CD1c-positive myeloid dendritic cell (primary cell): ENCODE results near the gene CEBPE.
"Not testable (repeated sequence)": the region's sequence is repeated elsewhere in the genome, so short reads cannot be mapped to it uniquely, and the experiment has no call there.

Experiments
- DNase-seq: peaks from one replicate; pipeline ENCODE4 v3.0.0-alpha.2; 2016; ENCODE audit errors: extremely low spot score

The CEBPE gene

DNA sequence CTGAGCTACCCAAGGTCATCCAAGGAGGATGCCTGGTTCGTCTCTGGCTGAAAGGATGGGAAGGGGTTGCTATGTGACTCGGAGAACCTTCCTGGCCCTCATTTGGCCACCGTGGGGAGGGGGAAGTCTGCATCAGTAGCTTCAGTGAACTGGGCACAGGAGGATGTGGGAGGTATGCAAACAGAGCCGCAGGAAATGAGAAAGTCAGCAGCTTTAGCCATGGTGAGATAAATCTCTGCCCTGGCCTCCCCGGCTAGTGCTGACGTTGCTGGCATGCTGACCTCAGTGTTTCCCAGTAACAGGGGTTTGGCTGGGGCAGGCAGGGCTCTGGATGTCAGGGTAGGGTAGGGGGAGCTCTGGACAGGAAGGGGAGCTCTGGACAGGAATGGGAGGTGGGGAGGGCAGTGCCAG, 2.3 kb upstream of the CEBPE start:
- peak; percentile 42 for DNase-seq

GRCh38 chr14:23120541-23121251, 1.6 kb upstream of the CEBPE start:
- DNase-seq, result peak; percentile 95

- peak; percentile 69 for DNase-seq
These were observed 590 bp upstream of the CEBPE start for GRCh38 chr14:23119363-23120327.

DNA sequence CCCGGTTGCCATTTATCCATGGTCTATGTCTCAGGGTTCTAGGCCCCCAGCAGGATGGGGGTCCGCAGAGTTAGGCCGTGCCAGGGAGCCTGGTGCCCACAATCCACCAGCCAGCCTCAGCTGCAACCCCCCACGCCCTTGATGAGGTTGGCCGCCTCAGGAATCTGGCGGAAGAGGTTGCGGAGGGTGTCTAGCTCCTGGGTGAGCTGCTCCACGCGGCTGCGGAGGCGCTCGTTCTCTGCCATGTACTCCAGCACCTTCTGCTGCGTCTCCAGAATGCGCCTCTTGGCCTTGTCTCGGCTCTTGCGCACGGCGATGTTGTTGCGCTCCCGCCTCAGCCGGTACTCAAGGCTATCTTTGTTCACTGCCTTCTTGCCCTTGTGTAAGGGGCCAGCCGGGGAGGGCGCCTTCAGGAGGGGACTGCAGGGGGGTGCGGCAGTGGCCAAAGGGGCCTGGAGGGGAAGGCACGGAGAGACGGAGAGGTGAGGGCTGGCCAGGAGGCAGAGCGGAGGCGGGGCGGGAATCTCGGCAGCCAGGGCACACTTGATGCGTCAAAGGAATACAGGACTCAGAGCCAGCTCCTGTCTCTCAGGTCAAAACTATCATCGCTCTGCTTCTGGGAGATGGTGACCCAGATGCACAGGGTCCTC, 1.6 kb downstream of the CEBPE start:
- DNase-seq, result no peak

DNA sequence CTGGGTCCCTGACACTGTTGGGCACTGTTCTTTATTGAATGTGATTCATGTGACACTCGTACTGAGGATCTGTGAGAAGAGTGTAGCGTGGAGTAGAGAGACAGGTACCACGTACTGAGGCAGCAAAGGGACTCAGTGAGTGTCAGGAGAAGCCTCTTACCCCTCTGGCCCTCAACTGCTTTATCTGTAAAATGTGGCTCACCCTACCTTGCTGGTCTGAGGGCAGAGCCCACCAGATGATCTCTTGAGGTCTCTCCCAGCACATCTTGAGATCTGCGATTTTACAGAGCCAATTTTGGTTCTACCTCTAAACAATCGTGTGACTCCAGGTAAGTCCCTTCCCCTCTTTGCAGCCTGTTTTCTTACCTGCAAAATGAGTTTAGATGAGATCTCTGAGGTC, 3.1 kb downstream of the CEBPE start:
- DNase-seq, result no peak

DNA sequence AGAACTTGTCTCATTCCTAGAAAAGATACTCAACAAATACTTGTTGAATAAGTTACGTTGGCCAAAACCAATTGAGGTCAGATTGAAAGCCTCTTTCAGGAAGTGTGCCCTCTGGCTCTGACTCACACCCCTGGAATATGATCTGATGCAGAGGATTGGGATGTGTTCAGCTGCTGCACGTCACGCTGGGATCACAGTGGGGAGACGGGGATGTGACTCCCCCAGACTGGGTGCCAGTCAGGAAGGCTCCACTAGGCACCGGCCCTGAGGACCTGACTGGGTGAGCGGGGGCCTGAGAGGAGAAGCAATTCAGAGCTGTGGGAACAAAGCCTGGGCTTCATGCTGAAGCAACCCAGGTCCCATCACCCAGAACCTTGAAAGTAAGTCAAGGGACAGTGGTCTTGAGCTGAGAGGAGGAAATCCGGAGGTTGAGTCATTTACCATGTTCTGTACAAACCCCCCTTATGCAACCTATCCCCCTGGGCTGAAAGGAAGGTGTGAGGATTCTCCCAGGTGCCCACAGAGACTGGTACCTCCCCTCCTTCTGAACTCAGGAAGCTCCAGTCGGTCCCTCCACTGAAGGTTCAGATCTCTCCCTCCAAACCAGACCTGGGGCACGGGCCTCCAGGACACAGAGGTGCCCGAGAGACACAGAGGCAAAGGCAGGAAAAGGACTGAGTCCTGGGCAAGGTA, 3.9 kb downstream of the CEBPE start:
- DNase-seq, result peak; percentile 87

DNA sequence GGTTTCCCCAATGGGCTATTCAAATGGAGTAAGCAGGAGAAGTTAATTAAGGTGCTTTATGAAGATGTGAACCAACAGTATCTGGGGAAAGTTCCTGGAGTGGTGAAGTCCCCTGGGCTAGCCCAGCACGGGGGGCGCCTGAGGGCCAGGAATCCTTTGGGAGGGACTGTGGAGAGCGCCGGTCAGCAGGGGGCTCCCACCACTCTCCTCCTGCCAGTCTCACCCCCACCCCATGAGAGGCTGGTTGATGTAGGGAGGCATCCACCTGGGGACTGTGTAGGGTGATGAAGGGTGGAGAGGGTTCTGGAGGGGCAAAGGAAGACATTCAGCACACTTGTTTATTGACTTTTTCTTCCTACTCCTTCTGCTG, 4.4 kb downstream of the CEBPE start:
- no peak for DNase-seq

GRCh38 chr14:23114120-23114458, 5.0 kb downstream of the CEBPE start:
- no peak for DNase-seq

DNA sequence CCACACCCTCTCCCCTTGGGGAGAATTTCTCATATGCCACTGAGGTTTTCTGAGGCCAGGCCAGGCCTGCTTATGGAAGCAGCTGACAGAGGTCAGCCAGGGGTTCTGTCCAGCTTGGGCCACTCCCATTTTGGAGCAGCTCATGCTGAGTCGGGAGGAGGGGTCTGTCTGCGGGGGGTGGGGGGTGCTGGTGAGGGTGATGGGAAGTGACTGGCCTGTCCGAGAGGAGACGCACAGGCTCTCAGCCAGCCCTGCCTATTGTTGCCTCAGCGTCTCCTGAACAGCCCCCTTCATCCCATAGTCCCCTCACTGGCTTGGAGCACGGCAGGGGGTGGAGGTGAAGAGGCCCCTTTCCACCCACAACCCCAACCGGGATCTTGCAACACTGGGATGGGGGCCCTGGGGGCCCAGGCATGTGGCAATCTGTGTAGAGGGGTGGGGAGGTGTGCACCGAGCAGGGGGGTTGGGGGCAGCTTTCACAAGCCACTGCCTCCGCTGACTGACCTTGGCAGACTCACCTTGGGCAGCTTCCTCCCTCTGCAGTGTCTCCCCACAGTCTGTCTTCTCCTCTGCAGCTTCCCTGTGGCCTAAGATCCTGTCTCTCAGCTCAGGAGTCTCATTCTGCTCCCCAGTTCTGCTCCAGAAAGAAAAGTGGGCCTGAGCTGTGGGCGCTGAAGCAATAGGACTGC, 5.5 kb downstream of the CEBPE start:
- DNase-seq, result peak; percentile 14

DNA sequence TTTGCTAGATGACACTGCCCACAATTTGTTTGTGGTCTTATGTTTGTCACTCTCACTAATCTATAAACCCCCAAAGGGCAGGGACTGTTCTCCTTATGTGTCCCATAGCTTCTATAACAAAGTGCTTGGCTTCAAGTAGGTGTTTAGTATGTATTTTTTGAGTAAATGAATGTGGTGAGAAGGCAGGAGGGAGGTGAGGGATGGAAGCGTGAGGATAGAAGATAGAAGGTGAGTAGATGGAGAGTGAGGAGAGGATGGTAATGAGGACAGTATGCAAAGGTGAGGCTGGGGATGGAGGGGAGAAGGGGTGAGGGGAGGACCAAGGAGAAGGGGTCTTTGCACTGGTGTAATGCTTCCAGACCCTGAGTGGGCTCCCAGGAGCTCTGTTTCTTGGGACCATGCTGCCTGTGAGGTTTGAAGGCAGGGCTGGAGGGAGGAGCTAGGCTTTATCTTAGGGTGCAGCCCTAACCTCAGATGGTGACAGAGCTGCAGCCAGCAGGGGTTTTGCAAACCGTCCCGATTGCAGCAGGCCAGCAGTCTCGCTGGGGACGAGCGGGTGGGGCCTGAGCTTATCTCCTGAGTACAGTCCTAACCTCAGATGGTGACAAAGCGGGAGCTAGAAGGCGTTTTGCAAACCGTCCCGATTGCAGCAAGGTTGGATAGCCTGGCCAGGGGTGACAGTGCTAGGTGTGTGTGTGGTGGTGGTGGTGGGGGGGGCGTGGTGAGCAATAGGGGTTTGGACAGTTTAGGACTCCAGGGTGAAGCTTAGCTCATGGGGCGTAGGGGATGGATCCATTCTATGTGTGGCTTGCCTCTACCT, 6.5 kb downstream of the CEBPE start:
- peak; percentile 26 for DNase-seq

GRCh38 chr14:23110579-23111365, 8.3 kb downstream of the CEBPE start:
- no peak for DNase-seq

DNA sequence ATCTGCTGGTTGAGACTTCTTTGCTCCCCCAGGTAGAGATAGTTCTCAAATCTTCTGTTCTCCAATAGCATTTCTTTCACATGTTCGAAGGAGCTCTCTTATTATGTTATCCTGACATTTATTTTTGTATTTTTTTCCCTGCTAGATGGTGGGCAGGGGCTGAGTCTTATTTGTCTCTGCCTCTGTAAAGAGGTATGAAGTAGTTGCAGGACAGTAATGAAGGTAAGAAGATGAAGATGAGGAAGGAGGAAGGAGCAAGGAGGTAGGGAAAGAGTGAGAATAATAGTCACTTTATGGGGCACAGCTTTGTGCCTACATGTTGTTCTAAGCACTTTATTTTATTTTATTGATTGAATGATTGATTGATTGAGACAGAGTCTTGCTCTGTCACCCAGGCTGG, 9.3 kb downstream of the CEBPE start:
- DNase-seq, result no peak

DNA sequence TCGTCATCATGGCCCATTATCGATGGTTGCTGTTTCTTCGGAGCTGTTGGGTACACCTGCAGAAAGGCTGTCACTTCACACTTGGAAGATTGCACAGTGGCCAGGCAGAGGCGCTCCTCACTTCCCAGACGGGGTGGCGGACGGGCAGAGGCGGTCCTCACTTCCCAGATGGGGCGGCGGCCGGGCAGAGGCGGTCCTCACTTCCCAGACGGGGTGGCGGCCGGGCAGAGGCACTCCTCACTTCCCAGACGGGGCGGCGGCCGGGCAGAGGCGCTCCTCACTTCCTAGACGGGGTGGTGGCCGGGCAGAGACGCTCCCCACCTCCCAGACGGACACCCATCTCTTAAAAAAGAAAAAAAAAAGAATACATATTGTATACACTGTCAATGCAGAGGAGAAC, 10.9 kb downstream of the CEBPE start:
- not testable (repeated sequence) for DNase-seq

DNA sequence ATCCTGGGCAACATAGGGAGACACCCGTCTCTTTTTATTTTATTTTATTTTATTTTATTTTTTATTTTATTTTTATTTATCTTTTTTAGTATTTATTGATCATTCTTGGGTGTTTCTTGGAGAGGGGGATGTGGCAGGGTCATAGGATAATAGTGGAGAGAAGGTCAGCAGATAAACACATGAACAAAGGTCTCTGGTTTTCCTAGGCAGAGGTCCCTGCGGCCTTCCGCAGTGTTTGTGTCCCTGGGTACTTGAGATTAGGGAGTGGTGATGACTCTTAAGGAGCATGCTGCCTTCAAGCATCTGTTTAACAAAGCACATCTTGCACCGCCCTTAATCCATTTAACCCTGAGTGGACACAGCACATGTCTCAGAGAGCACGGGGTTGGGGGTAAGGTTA, 11.4 kb downstream of the CEBPE start:
- DNase-seq, result not testable (repeated sequence)

DNA sequence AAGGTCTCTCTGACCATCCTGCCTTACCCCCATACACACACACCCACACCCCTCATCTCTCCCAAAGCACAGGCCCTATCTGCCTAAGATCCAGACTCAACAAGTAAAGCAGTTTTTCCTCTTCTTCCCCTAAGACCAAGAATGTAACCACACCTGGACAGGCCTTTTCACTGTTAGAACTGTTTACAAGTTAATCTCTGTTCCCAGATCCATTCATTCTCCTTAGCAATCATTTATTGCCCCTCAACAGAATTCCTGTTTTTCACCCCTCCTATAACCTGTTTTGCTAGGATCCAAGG, 12.4 kb downstream of the CEBPE start:
- DNase-seq, result no peak

DNA sequence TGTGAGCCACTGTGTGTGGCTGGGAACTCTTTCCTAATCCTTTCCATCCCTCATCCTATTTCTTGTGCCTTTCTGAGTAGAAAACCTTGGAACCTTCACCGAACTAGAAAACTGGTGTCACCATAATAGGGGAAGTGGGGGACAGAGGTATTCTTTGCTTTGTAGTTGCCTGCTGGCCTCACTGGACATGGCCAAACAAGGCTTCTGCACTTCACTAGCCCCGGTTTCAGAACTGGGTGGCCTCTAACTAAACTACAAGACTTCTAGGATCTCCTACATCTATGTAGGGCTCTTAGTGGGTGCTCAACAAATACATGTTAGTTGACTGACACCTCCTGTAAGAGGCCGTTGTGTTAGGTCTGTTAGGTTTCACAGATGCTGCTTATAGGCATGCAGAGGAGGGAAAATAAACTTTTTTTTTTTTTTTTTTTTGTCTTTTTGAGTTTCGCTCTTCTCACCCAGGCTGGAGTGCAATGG, 13.7 kb downstream of the CEBPE start:
- peak; percentile 20 for DNase-seq

- no peak for DNase-seq
These were observed 14.3 kb downstream of the CEBPE start, which contains the start of gene CIROP for GRCh38 chr14:23104591-23105347. CIROP (minus strand) TSS chr14:23104989; CDS start chr14:23104920, 69 bp downstream.

GRCh38 chr14:23104070-23104590, 14.9 kb downstream of the CEBPE start:
- no peak for DNase-seq

DNA sequence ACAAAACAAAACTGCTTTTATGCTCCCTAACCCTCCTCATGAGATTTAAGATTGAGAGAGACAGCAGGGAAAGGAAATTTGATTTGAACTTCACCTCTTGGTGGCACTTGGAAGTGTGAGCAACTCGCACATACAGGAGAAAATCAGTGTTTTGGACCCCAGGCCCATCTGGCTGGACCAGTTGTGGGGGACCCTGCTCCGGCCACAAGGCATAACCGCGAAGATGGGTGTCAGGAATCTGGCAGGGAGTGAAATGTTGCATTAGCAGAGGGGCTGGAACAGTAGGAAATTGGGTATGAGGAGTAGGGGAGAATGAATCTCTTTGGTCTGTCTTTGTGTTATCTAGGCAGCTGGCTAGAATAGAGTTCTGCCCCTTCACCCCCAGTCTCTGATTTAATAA, 15.5 kb downstream of the CEBPE start:
- DNase-seq, result no peak
